ENCODE data around the gene S100B. TPM values are rescaled to one million over a fixed set of nuclear protein-coding genes. Genes with fewer than 3 reads are reported as not detected.

S100B gene
- total and polyA plus RNA-seq, 2 of the 8 experiments (the other 6 are each of a cell fraction or from before 2014, with no cell fraction given) = 0.36 to 0.69 TPM

DNA sequence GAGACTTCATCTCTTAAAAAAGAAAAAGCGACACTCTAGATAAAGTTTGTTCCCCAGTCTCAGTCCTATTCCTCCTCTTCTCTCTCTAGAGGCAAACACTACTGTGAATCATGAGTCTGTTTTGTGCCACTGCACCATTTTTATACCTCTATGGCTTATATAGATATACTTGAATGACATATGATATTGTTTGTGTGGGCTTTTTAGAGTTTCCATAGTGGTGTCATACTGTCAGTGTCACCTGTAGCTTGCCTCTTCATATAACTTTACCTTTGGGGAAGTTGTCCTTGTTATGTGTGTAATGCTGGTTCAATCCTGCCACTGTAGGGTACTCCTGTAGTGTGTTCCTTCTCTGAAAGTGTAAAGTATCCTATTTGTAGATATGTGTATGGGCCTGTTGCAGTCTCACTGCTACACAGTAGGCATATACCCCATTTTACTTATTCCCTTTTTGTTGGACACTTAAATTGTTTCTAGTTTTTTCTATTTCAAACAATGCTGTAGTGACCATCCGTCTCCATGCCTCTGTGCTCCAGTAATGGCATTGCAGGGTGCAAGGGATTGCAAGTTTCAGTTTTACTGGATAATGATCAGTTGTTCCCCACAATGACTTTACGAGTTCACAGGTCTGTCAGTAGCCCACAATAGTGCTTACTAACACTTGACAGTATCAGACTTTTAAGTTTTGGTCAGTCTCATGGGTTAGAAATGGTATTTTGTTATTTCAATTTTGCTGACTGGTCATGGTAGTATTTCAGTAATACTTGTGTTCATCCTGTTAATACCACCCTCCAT, 33.3 kb upstream of the S100B start:
- peaks cover 0 to 4% of the 10 kb centered on the region in 2 experiments for H4K20me1 ChIP-seq (replicated peaks in 1 of 2; ENCODE audit: control insufficient read depth in 1 of 2, insufficient read depth in 2 of 2, low read length in 2 of 2)
- WGBS, 2 experiments (ENCODE audit: extremely low coverage in 1 of 2, insufficient coverage in 1 of 2, insufficient read length in 1 of 2, insufficient replicate concordance in 2 of 2, low coverage in 1 of 2, low lambda C conversion rate in 2 of 2, missing lambda C conversion rate in 1 of 2) = 90% methylated on average over 3 of the region's 3 CpGs; no CpG with 5 or more reads in 1 of the 2 experiments
- CTCF ChIA-PET (ENCODE audit: partially characterized antibody) = interaction anchor here (0.7 to 1.6 kb wide), 4 partner anchors 15 to 87 kb away, joined by 3 read pairs; no protein-coding TSS in a partner anchor

More for the DNA sequence above, 33.3 kb upstream of the S100B start:
- Histone ChIP-seq H2BK120ac (replicated peaks; ENCODE audit: low read depth, low read length) (no peak overlapping the region), H3K9ac (replicated peaks in 1 of 4; ENCODE audit: extremely low read depth in 1 of 4, low read depth in 3 of 4, low read length in 3 of 4) (no peak overlapping the region), H3K27me3 (replicated peaks in 1 of 4; ENCODE audit: control insufficient read depth in 3 of 4, extremely low read depth in 1 of 4, insufficient read depth in 3 of 4, low read length in 3 of 4) (no peaks in the 10 kb centered on the region), H2AFZ (ENCODE audit: low read length) (no peak overlapping the region), H3K56ac (replicated peaks; ENCODE audit: insufficient read length, low read depth, low read length) (no peak overlapping the region), H3K4me2 (ENCODE audit: insufficient read depth in 1 of 2, low read depth in 2 of 2, low read length in 2 of 2) (no peak overlapping the region), H4K8ac (ENCODE audit: extremely low read depth, insufficient read depth, low read length) (no peak overlapping the region), H3K9me3 (ENCODE audit: insufficient read depth in 2 of 2, low read depth in 1 of 2, low read length in 1 of 2) (no peaks in the 10 kb centered on the region), H4K5ac (ENCODE audit: insufficient read length, low read depth, low read length) (no peak overlapping the region), H4K91ac (replicated peaks; ENCODE audit: insufficient read length, low read length) (no peak overlapping the region), H2BK5ac (ENCODE audit: low read depth, low read length) (no peak overlapping the region), H2BK15ac (ENCODE audit: low read length) (no peak overlapping the region), H3K4ac (replicated peaks; ENCODE audit: insufficient read length, low read depth, low read length) (no peak overlapping the region), H3K27ac (ENCODE audit: low read depth, low read length) (no peak overlapping the region), H3K36me3 (ENCODE audit: control insufficient read depth in 2 of 4, insufficient read depth in 4 of 4, low read length in 3 of 4) (peaks cover 0 to 14% (median 1%) of the 10 kb centered on the region in 4 experiments; a peak in 2 of 8 replicates), H3K79me1 (ENCODE audit: low read depth, low read length) (no peaks in the 10 kb centered on the region), H3K4me3 (ENCODE audit: extremely low read depth in 1 of 4, insufficient read depth in 2 of 4, low read depth in 3 of 4, low read length in 4 of 4) (no peak overlapping the region), H3K14ac (ENCODE audit: insufficient read length) (no peak overlapping the region), H2BK12ac (ENCODE audit: low read depth, low read length) (no peak overlapping the region), H3K23me2 (ENCODE audit: low read depth, low read length) (peaks cover 4% of the 10 kb centered on the region; the same call in 1 of the 2 replicates), H2AK5ac (ENCODE audit: low read depth, low read length) (no peak overlapping the region), H2BK20ac (ENCODE audit: low read length) (no peak overlapping the region), H3K79me2 (ENCODE audit: control insufficient read depth in 1 of 2, insufficient read depth in 2 of 2, low read length in 2 of 2) (peaks cover 5 to 13% of the 10 kb centered on the region in 2 experiments; a peak in 2 of 4 replicates), H3K4me1 (replicated peaks in 1 of 4; ENCODE audit: control insufficient read depth in 3 of 4, insufficient read depth in 4 of 4, low read length in 3 of 4) (peaks cover 0 to 8% (median 4%) of the 10 kb centered on the region in 4 experiments; a peak in 4 of 7 replicates), H3K23ac (ENCODE audit: insufficient read length) (no peak overlapping the region), H3K18ac (ENCODE audit: extremely low read depth, low read length) (no peak overlapping the region)
- TF ChIP-seq BRCA1 (IDR thresholded peaks at IDR 0.05; ENCODE audit: low read depth, low read length) (no peak), NRF1 (IDR thresholded peaks at IDR 0.05; ENCODE audit: low read depth, low read length) (no peak)
- DNase-seq (ENCODE audit: low read depth in 1 of 2, low spot score in 2 of 2) = no peak
- FAIRE-seq = no peak
- POLR2A ChIA-PET (ENCODE audit: partially characterized antibody) = no interaction called here

Data from H1 (cell line).